ENCODE measurements around the gene C3orf18. TPM values are rescaled to one million over a fixed set of nuclear protein-coding genes. Genes with fewer than 3 reads are reported as not detected.

The C3orf18 gene
- total RNA-seq, 1 donor from 2014 or later: 7.2 TPM

DNA sequence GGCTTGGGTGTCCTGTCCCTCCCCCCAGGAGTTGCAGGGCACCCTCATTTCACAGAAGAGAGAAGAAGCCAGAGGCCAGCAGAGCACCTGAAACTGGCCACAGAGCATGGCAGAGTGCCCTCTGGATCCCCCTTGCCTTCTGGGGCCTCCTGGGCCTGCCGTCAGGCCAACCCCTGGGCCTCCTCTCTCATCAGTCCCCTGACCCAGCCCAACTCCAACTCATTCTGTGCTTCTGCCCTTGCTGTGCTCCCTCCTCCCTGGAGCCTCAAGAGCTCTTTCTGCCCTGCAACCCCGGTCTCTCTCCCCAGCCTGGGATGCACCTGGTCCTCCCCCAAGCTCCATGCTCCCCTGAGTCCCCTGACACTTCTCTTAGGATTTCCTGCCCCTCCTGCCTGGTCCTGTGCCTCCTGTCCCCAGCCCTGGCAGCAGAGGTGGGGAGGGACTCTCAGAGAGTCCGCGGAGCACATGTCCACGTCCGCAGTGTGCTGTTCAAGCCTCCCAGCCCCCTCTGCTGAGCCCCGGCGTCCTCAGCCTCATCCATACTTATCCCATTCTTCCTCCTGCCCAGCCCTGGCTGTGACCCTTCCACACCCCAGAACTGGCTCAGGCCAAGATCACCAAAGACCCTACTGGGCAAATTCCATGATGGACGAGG, 33.6 kb downstream of the C3orf18 start:
- Histone ChIP-seq H3K4me2 (ENCODE audit: low read length) (no peak overlapping the region), H3K79me2 (ENCODE audit: insufficient read depth, low read length) (no peaks in the 10 kb centered on the region), H4K20me1 (ENCODE audit: insufficient read depth, low read length) (peaks cover 5% of the 10 kb centered on the region), H3K9me3 (ENCODE audit: insufficient read depth, low read depth, low read length) (no peaks in the 10 kb centered on the region), H3K27me3 (ENCODE audit: insufficient read depth, low read length) (peaks cover 39% of the 10 kb centered on the region), H3K4me3 (ENCODE audit: insufficient read depth, low read depth, low read length) (no peak overlapping the region), H3K4me1 (ENCODE audit: insufficient read depth, low read length) (no peaks in the 10 kb centered on the region), H3K27ac (ENCODE audit: low read depth, low read length) (no peak overlapping the region), H3K9ac (ENCODE audit: low read length) (no peak overlapping the region), H3K36me3 (ENCODE audit: insufficient read depth, low read length) (no peaks in the 10 kb centered on the region), H2AFZ (ENCODE audit: low read depth, low read length) (no peak overlapping the region)
- DNase-seq (ENCODE audit: low read depth) (no peak), FAIRE-seq (no peak)
- Mint-ChIP-seq H3K27ac (ENCODE audit: unreplicated experiment) (no peak overlapping the region), H3K4me3 (ENCODE audit: unreplicated experiment) (no peak overlapping the region), H3K36me3 (ENCODE audit: low read depth, unreplicated experiment) (peaks cover 5% of the 10 kb centered on the region), H3K27me3 (ENCODE audit: low read depth, unreplicated experiment) (peaks cover 68% of the 10 kb centered on the region), H3K9me3 (ENCODE audit: unreplicated experiment) (no peaks in the 10 kb centered on the region), H3K4me1 (ENCODE audit: low read depth, unreplicated experiment) (peaks cover 19% of the 10 kb centered on the region)
- TF ChIP-seq, protein P1, sequence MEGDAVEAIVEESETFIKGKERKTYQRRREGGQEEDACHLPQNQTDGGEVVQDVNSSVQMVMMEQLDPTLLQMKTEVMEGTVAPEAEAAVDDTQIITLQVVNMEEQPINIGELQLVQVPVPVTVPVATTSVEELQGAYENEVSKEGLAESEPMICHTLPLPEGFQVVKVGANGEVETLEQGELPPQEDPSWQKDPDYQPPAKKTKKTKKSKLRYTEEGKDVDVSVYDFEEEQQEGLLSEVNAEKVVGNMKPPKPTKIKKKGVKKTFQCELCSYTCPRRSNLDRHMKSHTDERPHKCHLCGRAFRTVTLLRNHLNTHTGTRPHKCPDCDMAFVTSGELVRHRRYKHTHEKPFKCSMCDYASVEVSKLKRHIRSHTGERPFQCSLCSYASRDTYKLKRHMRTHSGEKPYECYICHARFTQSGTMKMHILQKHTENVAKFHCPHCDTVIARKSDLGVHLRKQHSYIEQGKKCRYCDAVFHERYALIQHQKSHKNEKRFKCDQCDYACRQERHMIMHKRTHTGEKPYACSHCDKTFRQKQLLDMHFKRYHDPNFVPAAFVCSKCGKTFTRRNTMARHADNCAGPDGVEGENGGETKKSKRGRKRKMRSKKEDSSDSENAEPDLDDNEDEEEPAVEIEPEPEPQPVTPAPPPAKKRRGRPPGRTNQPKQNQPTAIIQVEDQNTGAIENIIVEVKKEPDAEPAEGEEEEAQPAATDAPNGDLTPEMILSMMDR (IDR thresholded peaks at IDR 0.05; ENCODE audit: insufficient read depth, low read depth, low read length): no peak
- TF ChIP-seq EZH2 (IDR thresholded peaks at IDR 0.05; ENCODE audit: insufficient read depth, low read length): no peak

DNA sequence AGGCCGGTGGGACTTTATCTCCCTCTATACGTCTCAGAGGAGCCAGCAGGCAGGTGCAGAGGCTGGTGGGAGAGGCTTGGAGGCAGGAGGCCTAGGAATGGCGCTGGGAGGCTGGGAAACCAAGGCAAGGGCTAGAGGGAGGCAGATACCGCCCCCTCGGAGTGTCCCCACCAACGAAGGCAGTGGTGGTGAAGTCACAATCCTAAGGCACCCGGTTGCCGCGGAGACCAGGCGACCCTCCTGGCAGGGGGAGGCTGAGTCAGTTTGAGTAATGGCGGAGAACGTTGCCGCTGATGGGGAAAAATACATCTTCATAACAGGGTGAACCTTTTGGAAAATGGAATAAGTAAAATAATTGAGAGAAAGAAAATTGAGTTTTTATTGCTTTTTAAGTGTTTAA, 34.2 kb downstream of the C3orf18 start:
- FAIRE-seq: no peak
- Histone ChIP-seq H2AFZ (ENCODE audit: low read depth, low read length) (no peak overlapping the region), H3K4me3 (ENCODE audit: insufficient read depth, low read depth, low read length) (no peak overlapping the region), H3K79me2 (ENCODE audit: insufficient read depth, low read length) (no peaks in the 10 kb centered on the region), H3K27me3 (ENCODE audit: insufficient read depth, low read length) (peaks cover 36% of the 10 kb centered on the region), H3K36me3 (ENCODE audit: insufficient read depth, low read length) (no peaks in the 10 kb centered on the region), H3K9ac (ENCODE audit: low read length) (no peak overlapping the region), H4K20me1 (ENCODE audit: insufficient read depth, low read length) (peaks cover 5% of the 10 kb centered on the region), H3K4me1 (ENCODE audit: insufficient read depth, low read length) (no peaks in the 10 kb centered on the region), H3K27ac (ENCODE audit: low read depth, low read length) (no peak overlapping the region), H3K4me2 (ENCODE audit: low read length) (no peak overlapping the region), H3K9me3 (ENCODE audit: insufficient read depth, low read depth, low read length) (no peaks in the 10 kb centered on the region)
- Mint-ChIP-seq H3K4me3 (ENCODE audit: unreplicated experiment) (peak overlapping the region; percentile 6), H3K27me3 (ENCODE audit: low read depth, unreplicated experiment) (peaks cover 67% of the 10 kb centered on the region), H3K4me1 (ENCODE audit: low read depth, unreplicated experiment) (peaks cover 18% of the 10 kb centered on the region), H3K36me3 (ENCODE audit: low read depth, unreplicated experiment) (no peaks in the 10 kb centered on the region), H3K9me3 (ENCODE audit: unreplicated experiment) (no peaks in the 10 kb centered on the region), H3K27ac (ENCODE audit: unreplicated experiment) (peak overlapping the region; percentile 34)
- DNase-seq (ENCODE audit: low read depth): no peak
- no peak for TF ChIP-seq EZH2 (IDR thresholded peaks at IDR 0.05; ENCODE audit: insufficient read depth, low read length)
- TF ChIP-seq, protein P1 (IDR thresholded peaks at IDR 0.05; ENCODE audit: insufficient read depth, low read depth, low read length): no peak

DNA sequence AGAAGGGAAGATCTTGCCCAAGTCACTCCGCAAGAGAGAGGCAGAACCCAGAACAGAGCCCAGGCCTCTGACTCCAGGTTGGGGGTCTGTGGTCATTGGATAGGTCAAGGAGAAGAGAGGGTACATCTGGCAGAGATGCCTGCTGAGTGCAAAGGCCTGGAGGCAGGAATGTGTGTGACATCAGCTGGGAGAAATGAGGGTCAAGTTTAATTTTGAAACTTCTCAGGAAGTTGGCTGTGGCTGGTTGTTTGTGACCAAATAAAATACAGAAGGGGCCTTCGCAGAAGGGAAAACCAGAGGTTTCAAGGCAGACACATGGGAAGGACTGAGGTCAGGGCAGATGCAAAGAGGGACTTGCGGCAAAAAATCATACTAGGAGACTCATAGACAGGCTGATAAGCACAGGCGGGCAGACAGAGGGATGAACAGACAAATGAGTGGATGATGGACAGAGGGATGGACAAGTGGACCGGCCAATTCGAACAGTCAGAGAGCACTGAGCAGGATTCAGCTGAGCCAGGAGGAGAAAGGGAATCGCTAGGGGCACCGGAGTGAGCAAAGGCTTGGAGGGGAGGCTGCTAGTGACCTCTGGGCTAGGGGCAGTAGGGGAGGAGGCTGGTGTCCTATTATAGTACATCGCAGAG, 35.4 kb downstream of the C3orf18 start:
- Histone ChIP-seq H3K36me3 (ENCODE audit: insufficient read depth, low read length) (no peaks in the 10 kb centered on the region), H3K4me1 (ENCODE audit: insufficient read depth, low read length) (no peaks in the 10 kb centered on the region), H2AFZ (ENCODE audit: low read depth, low read length) (no peak overlapping the region), H4K20me1 (ENCODE audit: insufficient read depth, low read length) (peaks cover 5% of the 10 kb centered on the region), H3K9me3 (ENCODE audit: insufficient read depth, low read depth, low read length) (no peaks in the 10 kb centered on the region), H3K4me2 (ENCODE audit: low read length) (no peak overlapping the region), H3K27ac (ENCODE audit: low read depth, low read length) (no peak overlapping the region), H3K79me2 (ENCODE audit: insufficient read depth, low read length) (no peaks in the 10 kb centered on the region), H3K4me3 (ENCODE audit: insufficient read depth, low read depth, low read length) (no peak overlapping the region), H3K9ac (ENCODE audit: low read length) (no peak overlapping the region), H3K27me3 (ENCODE audit: insufficient read depth, low read length) (peaks cover 32% of the 10 kb centered on the region)
- no peak for FAIRE-seq
- Mint-ChIP-seq H3K9me3 (ENCODE audit: unreplicated experiment) (no peaks in the 10 kb centered on the region), H3K36me3 (ENCODE audit: low read depth, unreplicated experiment) (no peaks in the 10 kb centered on the region), H3K4me3 (ENCODE audit: unreplicated experiment) (no peak overlapping the region), H3K27me3 (ENCODE audit: low read depth, unreplicated experiment) (peaks cover 59% of the 10 kb centered on the region), H3K4me1 (ENCODE audit: low read depth, unreplicated experiment) (peaks cover 14% of the 10 kb centered on the region), H3K27ac (ENCODE audit: unreplicated experiment) (no peak overlapping the region)
- TF ChIP-seq, protein P1 (IDR thresholded peaks at IDR 0.05; ENCODE audit: insufficient read depth, low read depth, low read length): no peak
- no peak for TF ChIP-seq EZH2 (IDR thresholded peaks at IDR 0.05; ENCODE audit: insufficient read depth, low read length)
- DNase-seq (ENCODE audit: low read depth): no peak
